Uterus (tissue), 2 donors: ENCODE results near the gene SLC22A12.

ENCODE experiments used
- POLR2A ChIP-seq, 2 donors: fragments of 450-650 bp; IDR thresholded peaks; one replicate each; pipeline ENCODE4 v1.6.1; 2016; ENCODE audit warnings: antibody characterized with exemption in 2 of 2, mild to moderate bottlenecking in 1 of 2, moderate library complexity in 1 of 2
- TF ChIP-seq, protein P1 (sequence below), 4 experiments: fragments of 200-600 bp in 2 of 4; fragments of 450-650 bp in 2 of 4; sonication (generic) in 2 of 4; IDR thresholded peaks; one replicate each; pipeline ENCODE4 v1.5.1; 2016 to 2019; ENCODE audit warnings: antibody characterized with exemption in 4 of 4, mild to moderate bottlenecking in 2 of 4, moderate library complexity in 1 of 4

GRCh38 chr11:64593156-64594105 is 2.4 kb downstream of the SLC22A12 start:
- TF ChIP-seq POLR2A (IDR thresholded peaks at IDR 0.05) = no peak
- TF ChIP-seq, protein P1, sequence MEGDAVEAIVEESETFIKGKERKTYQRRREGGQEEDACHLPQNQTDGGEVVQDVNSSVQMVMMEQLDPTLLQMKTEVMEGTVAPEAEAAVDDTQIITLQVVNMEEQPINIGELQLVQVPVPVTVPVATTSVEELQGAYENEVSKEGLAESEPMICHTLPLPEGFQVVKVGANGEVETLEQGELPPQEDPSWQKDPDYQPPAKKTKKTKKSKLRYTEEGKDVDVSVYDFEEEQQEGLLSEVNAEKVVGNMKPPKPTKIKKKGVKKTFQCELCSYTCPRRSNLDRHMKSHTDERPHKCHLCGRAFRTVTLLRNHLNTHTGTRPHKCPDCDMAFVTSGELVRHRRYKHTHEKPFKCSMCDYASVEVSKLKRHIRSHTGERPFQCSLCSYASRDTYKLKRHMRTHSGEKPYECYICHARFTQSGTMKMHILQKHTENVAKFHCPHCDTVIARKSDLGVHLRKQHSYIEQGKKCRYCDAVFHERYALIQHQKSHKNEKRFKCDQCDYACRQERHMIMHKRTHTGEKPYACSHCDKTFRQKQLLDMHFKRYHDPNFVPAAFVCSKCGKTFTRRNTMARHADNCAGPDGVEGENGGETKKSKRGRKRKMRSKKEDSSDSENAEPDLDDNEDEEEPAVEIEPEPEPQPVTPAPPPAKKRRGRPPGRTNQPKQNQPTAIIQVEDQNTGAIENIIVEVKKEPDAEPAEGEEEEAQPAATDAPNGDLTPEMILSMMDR (IDR thresholded peaks at IDR 0.05) = no peak
